Anterior cingulate cortex (tissue), 58 donors: ENCODE data around the gene MIOS.

ENCODE experiments used
- DNase-seq, 58 donors: peaks; one replicate each; lab custom pipeline; 2025; lab: John Stamatoyannopoulos, UW

MIOS gene

DNA sequence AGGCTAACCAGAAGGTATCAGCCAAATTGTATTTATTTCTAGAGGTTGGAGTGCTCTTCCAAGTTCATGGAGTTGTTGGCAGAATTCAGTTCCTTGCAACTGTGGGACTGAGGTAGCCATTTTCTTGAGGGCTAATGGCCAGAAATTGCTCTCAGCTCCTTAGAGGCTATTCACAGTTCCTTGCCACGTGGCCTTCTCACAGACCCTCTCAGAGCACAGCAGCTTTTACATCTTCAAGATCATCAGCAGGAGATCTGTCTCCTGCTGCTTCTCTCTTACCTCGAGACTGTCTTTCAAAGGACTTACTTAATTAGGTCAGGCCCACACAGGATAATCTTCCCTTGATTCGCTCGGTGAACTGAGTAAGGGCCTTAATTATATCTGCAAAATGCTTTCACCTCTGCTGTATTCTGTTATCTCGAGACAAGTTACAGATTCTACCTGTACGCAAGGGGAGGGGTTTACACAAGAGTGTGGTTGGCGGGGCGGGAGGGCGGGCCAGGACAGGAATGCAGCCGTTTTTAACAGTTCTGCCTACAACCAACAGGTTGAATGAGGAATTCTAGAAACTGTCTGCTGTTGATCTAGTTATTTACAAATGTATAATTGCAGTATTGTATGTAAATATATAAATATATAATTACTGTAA lies 15.0 kb downstream of the MIOS start:
- no peak for DNase-seq

DNA sequence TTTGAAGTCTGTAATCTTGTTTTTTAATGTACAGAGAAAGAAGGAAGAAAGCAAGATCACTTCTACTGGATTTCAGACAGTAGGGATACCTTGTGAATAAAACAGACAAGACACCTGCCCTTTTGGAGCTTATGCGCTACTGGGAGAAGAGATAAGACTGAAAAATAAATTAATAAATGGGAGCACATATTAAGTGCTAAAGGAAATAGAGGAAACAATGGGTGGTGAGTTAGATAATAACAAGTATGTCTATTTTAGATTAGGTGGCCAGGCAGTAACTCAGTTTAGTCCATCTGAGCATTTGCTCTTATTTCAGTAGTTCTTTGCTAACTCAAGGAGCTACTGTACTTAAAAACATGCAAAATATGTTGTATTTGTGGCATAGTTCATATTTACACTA lies 15.9 kb downstream of the MIOS start:
- no peak for DNase-seq

GRCh38 chr7:7583731-7584130 lies 17.0 kb downstream of the MIOS start:
- no peak for DNase-seq

- DNase-seq, result no peak
Observed at GRCh38 chr7:7584653-7585052, 18.0 kb downstream of the MIOS start.

DNA sequence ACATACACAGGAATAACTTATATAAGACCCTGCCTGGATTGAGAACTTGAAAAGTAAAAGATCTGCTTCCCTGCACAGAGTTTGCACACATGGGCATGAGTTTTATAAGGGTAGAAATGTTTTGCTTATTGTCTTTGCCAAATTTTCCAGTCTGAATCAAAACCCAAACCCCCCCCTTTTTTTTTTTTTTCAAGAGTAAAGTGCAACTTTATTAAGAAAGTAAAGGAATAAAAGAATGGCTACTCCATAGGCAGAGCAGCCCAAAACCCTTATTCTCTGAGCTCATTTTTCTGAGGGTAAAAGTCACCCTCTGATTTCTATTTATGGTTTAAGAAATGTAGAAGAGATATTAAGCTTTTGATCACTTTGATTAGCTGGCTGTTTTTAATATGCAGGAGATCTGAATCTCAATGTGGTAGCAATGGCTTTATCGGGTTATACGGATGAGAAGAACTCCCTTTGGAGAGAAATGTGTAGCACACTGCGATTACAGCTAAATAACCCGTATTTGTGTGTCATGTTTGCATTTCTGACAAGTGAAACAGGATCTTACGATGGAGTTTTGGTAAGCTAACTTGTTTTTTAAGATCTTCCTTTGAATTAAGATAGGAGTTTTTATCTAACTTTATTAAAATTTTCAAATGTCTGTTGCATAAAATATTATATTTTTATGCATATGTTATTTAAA lies 18.7 kb downstream of the MIOS start:
- no peak for DNase-seq

- no peak for DNase-seq
Observed at GRCh38 chr7:7595451-7595850, 28.8 kb downstream of the MIOS start.

DNA sequence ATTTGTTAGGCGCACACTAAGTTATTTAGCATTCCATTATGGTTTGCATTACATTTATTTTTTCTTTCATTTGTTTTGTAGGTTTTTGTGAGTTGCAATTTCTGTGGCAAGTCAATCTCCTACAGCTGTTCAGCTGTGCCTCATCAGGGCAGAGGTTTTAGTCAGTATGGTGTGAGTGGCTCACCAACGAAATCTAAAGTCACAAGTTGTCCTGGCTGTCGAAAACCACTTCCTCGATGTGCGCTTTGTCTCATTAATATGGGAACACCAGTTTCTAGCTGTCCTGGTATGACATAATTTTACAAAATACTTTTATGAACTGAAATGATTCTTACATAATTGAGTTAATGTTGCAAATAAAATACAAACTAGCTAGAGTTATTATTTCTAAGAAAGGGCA lies 29.5 kb downstream of the MIOS start:
- no peak for DNase-seq

DNA sequence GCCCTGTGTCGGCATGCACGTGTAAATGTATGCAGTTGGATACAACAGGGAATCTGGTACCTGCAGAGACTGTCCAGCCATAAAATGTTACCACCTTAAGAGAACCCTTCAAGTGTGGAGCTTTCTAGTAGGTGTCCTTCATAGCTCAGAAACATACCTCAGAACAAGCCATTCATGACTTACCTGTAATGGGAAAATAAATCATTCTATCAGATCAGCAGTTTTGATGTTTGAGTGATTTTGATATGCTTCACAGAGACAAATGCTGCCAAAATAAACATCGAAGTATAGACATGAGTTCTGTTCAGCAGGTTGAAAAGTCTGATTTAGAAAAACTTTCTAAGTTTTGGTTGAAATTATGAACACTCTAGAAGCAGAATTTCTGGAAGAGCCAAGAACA lies 40.3 kb downstream of the MIOS start:
- no peak for DNase-seq

GRCh38 chr7:7609330-7609729 lies 42.6 kb downstream of the MIOS start:
- no peak for DNase-seq

GRCh38 chr7:7612519-7612918 lies 45.8 kb downstream of the MIOS start:
- no peak for DNase-seq

DNA sequence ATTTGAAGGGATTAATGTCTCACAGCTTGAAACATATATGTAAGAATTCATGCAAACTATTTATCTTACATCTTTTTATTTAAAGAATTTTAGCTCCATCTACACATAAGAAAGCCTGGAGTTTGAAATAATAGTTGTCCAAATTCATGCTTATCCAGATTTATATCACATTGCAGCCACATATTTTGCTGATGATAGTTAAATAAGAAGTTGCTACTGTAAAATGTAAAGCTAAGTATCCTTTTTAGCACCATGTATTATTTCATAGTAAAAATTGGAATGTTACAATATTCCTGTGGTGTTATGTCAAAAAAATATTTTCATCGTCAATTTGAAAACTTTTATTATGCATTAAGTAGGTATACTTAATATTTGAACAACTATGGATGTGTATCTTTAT lies 46.5 kb downstream of the MIOS start:
- no peak for DNase-seq

GRCh38 chr7:7614018-7614741 lies 47.5 kb downstream of the MIOS start:
- no peak for DNase-seq

GRCh38 chr7:7617550-7617949 lies 50.9 kb downstream of the MIOS start:
- DNase-seq, result no peak

GRCh38 chr7:7618410-7618809 lies 51.7 kb downstream of the MIOS start:
- DNase-seq, result no peak

- no peak for DNase-seq
Observed at GRCh38 chr7:7620236-7620635, 53.6 kb downstream of the MIOS start.

DNA sequence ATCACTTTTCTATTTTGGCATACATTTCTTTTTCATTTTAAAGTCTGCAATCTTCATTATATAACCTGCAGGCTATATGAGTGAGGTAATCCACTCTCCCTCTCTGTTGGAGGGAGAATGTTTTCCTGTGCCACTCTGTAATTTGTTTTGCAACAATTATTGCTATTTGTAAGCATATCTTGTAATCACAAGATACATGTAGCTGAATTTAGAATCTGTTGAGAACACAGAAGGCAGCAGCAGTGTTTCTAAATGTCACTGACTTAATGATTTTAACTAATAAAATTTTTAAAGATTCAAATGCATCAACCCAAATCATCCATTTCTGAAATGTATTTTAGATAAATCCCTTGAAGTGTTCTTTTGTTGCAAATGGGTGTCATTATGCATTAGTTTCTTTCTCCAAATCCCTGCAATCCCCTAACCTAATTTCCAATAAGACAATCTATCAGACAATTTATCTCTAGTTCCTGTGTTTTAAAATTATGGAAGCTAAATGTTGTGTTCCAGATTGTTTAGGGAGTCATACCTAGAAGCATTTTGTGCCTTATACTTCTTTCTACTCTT lies 54.0 kb downstream of the MIOS start:
- no peak for DNase-seq

DNA sequence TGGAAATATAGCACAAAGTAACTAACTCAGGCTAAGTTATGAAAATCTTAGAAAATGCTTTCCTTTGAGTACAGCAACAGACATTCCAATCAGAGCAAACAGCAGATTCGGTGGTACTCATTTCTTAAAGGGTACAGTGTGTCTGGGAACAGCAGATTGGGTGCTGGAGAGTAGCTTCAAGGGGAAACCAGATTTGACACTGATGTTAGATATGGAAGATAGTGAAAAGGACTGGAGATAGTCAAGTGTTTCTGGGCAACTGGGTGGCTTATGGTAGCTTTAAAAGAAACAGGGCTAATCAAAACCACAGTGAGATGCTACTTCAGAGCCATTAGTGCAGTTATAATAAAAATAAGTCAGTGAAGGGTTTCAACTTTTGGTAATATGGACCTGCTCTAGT lies 61.8 kb downstream of the MIOS start:
- no peak for DNase-seq

GRCh38 chr7:7630626-7631329 lies 64.1 kb downstream of the MIOS start:
- no peak for DNase-seq

DNA sequence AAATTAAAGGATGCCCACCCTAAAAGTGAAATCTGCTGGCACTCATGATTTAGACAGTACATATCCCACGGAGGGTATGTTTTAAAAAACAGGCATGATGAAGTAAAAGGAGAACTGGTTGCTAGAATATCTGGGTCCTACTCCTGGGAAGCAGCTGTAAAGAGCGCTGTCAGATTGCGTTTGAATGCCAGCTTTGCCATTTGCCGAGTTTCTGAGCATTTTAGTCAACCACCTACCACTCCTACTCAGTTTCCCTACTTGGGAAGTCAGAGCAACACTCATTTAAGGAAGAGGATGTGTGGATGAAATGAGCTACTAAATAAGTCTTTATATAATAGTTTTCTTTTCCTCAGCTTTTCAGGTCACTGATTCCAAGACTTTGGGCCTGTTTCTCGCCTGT lies 72.7 kb downstream of the MIOS start:
- peak in 2 of 58 donors; percentile 2 to 10 for DNase-seq

GRCh38 chr7:7639847-7640220 lies 73.2 kb downstream of the MIOS start:
- DNase-seq, result peak in 3 of 58 donors; percentile 29 to 67 (median 31)
